ENCODE data around the gene CCNDBP1.

DNA sequence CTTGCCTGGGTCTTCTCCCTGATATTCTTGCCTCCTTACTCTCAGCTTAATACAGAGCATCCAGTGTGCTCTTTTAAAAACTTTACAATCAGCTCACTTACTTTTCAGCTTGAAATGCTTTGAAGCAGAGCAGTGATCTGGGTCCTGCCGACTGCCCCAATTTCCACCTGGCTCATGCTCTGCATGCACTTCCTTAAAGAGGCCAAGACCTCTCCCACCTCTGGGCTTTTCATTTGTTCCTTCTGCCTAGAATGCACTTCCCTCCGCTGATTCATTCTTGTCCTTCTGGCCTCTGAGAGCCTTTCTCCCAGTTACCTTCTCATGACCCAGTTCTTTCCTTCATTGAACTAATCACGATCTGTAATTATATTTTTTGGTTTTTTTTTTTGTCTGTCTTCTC, 1.9 kb upstream of the CCNDBP1 start:
- no peak for TF ChIP-seq CTCF (conservative IDR thresholded peaks at IDR 0.05)
- no peak for TF ChIP-seq ZFX (IDR thresholded peaks at IDR 0.05)
